SK-N-SH (cell line): ENCODE data around the gene RAF1. TPM values are rescaled to one million over a fixed set of nuclear protein-coding genes. Genes with fewer than 3 reads are reported as not detected.
"Not testable (repeated sequence)": the region's sequence is repeated elsewhere in the genome, so short reads cannot be mapped to it uniquely, and the experiment has no call there.

Experiments used
- CTCF ChIA-PET: fragments of 300-600, 350-600 bp; formaldehyde crosslinking; extraction: SDS; loops from one replicate; lab custom pipeline; 2021; lab: Yijun Ruan, JAX
- POLR2A ChIA-PET: fragments of 350-600 bp; sonication (Branson Sonifier 250); formaldehyde crosslinking; extraction: SDS; loops from one replicate; lab custom pipeline; 2020; ENCODE audit warnings: antibody characterized with exemption, inconsistent platforms; lab: Yijun Ruan, JAX
- DNase-seq: peaks from one replicate; pipeline ENCODE4 v3.0.0; 2012
- H2AFZ ChIP-seq: fragments of 200-600 bp; sonication (generic); 2 replicates; pipeline ENCODE4 v1.8.1; 2016; ENCODE audit warnings: antibody characterized with exemption, mild to moderate bottlenecking, low read depth
- H3F3A ChIP-seq: fragments of 200-600 bp; sonication (generic); replicated peaks from 2 replicates; pipeline ENCODE3; 2016; ENCODE audit warnings: antibody characterized with exemption, mild to moderate bottlenecking; ENCODE audit not compliant: insufficient read depth
- H3K27ac ChIP-seq, 2 experiments: fragments of 200-500 bp in 1 of 2; fragments of 200-600 bp in 1 of 2; sonication (Bioruptor generic) in 1 of 2; sonication (generic), shearing (Covaris generic) in 1 of 2; 2 replicates each; pipeline versions ENCODE4 v1.5.1 to v1.6.1; 2014 to 2016; ENCODE audit warnings: low read depth in 2 of 2, inconsistent platforms in 1 of 2, low read length in 1 of 2, mild to moderate bottlenecking in 1 of 2, mixed read lengths in 1 of 2
- H3K27me3 ChIP-seq: fragments of 200-600 bp; sonication (generic), shearing (Covaris generic); 2 replicates; pipeline ENCODE4 v1.6.1; 2016; ENCODE audit warnings: mixed run types; ENCODE audit not compliant: insufficient read depth
- H3K36me3 ChIP-seq, 2 experiments: fragments of 200-500 bp in 1 of 2; fragments of 200-600 bp in 1 of 2; sonication (Bioruptor generic) in 1 of 2; sonication (generic) in 1 of 2; replicated peaks in 1 of 2; 2 replicates each; pipeline versions ENCODE3 to v1.5.1; 2014 to 2016; ENCODE audit warnings: low read length in 1 of 2, mild to moderate bottlenecking in 1 of 2; ENCODE audit not compliant: insufficient read depth in 2 of 2, control insufficient read depth in 1 of 2
- H3K4me1 ChIP-seq, 2 experiments: fragments of 200-500 bp in 1 of 2; fragments of 200-600 bp in 1 of 2; sonication (Bioruptor generic) in 1 of 2; sonication (generic), shearing (Covaris generic) in 1 of 2; 2 replicates each; pipeline versions ENCODE4 v1.5.1 to v1.6.1; 2014 to 2016; ENCODE audit warnings: low read depth in 1 of 2, low read length in 1 of 2, mixed run types in 1 of 2; ENCODE audit not compliant: insufficient read depth in 2 of 2, control insufficient read depth in 1 of 2
- H3K4me2 ChIP-seq: fragments of 200-600 bp; sonication (generic), shearing (Covaris generic); 2 replicates; pipeline ENCODE4 v1.6.1; 2017; ENCODE audit warnings: mixed run types
- H3K4me3 ChIP-seq, 2 experiments: fragments of 200-500 bp in 1 of 2; fragments of 200-600 bp in 1 of 2; sonication (Bioruptor generic) in 1 of 2; sonication (generic), shearing (Covaris generic) in 1 of 2; 2 replicates each; pipeline versions ENCODE4 v1.5.1 to v1.8.1; 2014 to 2016; ENCODE audit warnings: low read depth in 2 of 2, inconsistent platforms in 1 of 2, low read length in 1 of 2, mild to moderate bottlenecking in 1 of 2, mixed read lengths in 1 of 2, moderate library complexity in 1 of 2
- H3K79me2 ChIP-seq: fragments of 200-600 bp; sonication (generic); 2 replicates; pipeline ENCODE4 v1.8.1; 2017; ENCODE audit warnings: mild to moderate bottlenecking; ENCODE audit not compliant: insufficient read depth
- H3K9ac ChIP-seq: fragments of 200-600 bp; sonication (generic); 2 replicates; pipeline ENCODE4 v1.6.1; 2017; ENCODE audit warnings: mixed run types
- H3K9me2 ChIP-seq: fragments of 200-600 bp; sonication (generic); 2 replicates; pipeline ENCODE4 v1.6.1; 2017; ENCODE audit warnings: mixed run types
- H3K9me3 ChIP-seq: fragments of 200-600 bp; sonication (generic); 2 replicates; pipeline ENCODE4 v1.6.1; 2017; ENCODE audit warnings: mixed run types, mild to moderate bottlenecking, moderate library complexity
- H4K20me1 ChIP-seq: fragments of 200-600 bp; sonication (generic); 2 replicates; pipeline ENCODE4 v1.6.1; 2017; ENCODE audit warnings: mild to moderate bottlenecking, mixed run types; ENCODE audit not compliant: insufficient read depth
- ELF1 ChIP-seq: IDR thresholded peaks from 2 replicates; pipeline ENCODE4 v1.4.0; 2012
- EP300 ChIP-seq, 2 experiments: IDR thresholded peaks; 2 replicates each; pipeline versions ENCODE4 v1.4.0 to v1.6.1; 2012; ENCODE audit warnings: borderline replicate concordance in 1 of 2, low read depth in 1 of 2, low read length in 1 of 2
- EZH2phosphoT487 ChIP-seq: fragments of 200-600 bp; sonication (generic); IDR thresholded peaks from 2 replicates; pipeline ENCODE4 v1.6.1; 2017; ENCODE audit warnings: low read depth, mixed run types, mild to moderate bottlenecking, antibody characterized with exemption, moderate library complexity, borderline replicate concordance
- FOXJ3 ChIP-seq: sonication (generic); formaldehyde crosslinking; IDR thresholded peaks from 2 replicates; pipeline ENCODE4 v1.5.1; 2020; ENCODE audit warnings: mild to moderate bottlenecking, missing genetic modification reagents
- GATA2 ChIP-seq: sonication (generic); formaldehyde crosslinking; IDR thresholded peaks from 2 replicates; pipeline ENCODE4 v1.5.0; 2020; ENCODE audit warnings: mild to moderate bottlenecking, missing genetic modification reagents
- JUND ChIP-seq: IDR thresholded peaks from 2 replicates; pipeline ENCODE4 v1.4.0; 2012
- POLR2AphosphoS5 ChIP-seq: IDR thresholded peaks from 2 replicates; pipeline ENCODE4 v1.6.1; 2012; ENCODE audit warnings: low read depth, low read length
- RAD21 ChIP-seq: IDR thresholded peaks from 2 replicates; pipeline ENCODE4 v1.6.1; 2012; ENCODE audit warnings: mild to moderate bottlenecking, low read length
- RXRA ChIP-seq: IDR thresholded peaks from 2 replicates; pipeline ENCODE4 v1.4.0; 2012; ENCODE audit warnings: low read depth, mild to moderate bottlenecking, borderline replicate concordance
- SMC3 ChIP-seq: IDR thresholded peaks from 2 replicates; pipeline ENCODE4 v1.6.1; 2012; ENCODE audit warnings: low read depth, low read length, improper control_type of control experiment
- TEAD4 ChIP-seq: IDR thresholded peaks from 2 replicates; pipeline ENCODE4 v1.4.0; 2012; ENCODE audit warnings: mild to moderate bottlenecking, borderline replicate concordance; ENCODE audit not compliant: insufficient read depth
- USF2 ChIP-seq: fragments of 150-350 bp; IDR thresholded peaks from 2 replicates; pipeline ENCODE4 v1.6.1; 2017; ENCODE audit warnings: antibody characterized with exemption, low read length, low read depth, borderline replicate concordance
- WGBS: methylation state at CpG from one replicate; pipeline ENCODE4 v1.1.6; 2017; ENCODE audit warnings: low lambda C conversion rate; 5-methylcytosine and 5-hydroxymethylcytosine counted together
- polyA plus RNA-seq, 3 experiments: library from polyadenylated mRNA; depleted of rRNA; stranded (reverse); fragments of >200 nt; gene quantifications; 2 replicates each; pipeline ENCODE4 v1.2.3, GENCODE V29; 2012
- TF ChIP-seq, protein P1 (sequence below): IDR thresholded peaks from 2 replicates; pipeline ENCODE4 v1.4.0; 2012; ENCODE audit warnings: low read depth
- TF ChIP-seq, protein P2 (sequence below): IDR thresholded peaks from 2 replicates; pipeline ENCODE4 v1.4.0; 2012; ENCODE audit warnings: low read depth, borderline replicate concordance
- TF ChIP-seq, protein P3 (sequence below): IDR thresholded peaks from 2 replicates; pipeline ENCODE4 v1.4.0; 2012; ENCODE audit warnings: low read depth, borderline replicate concordance

The RAF1 gene
- polyA plus RNA-seq, 1 of the 3 experiments (the other 2 are of a cell fraction) = 58.7 TPM

GRCh38 chr3:12643010-12643380, 20.9 kb downstream of the RAF1 start:
- Histone ChIP-seq H3K9ac (no peak overlapping the region), H3K4me1 (peaks cover 0 to 25% of the 10 kb centered on the region in 2 experiments; a peak in 2 of 4 replicates), H2AFZ (no peak overlapping the region), H3K9me3 (no peaks in the 10 kb centered on the region), H3K4me3 (no peak overlapping the region), H3K36me3 (no peaks in the 10 kb centered on the region), H3K27me3 (no peaks in the 10 kb centered on the region), H3K9me2 (no peaks in the 10 kb centered on the region), H3K4me2 (peak overlapping the region; percentile 37; the same call in 1 of the 2 replicates), H3K27ac (peak overlapping the region; percentile 53 to 54; a peak in 3 of 4 replicates), H4K20me1 (peaks cover 87% of the 10 kb centered on the region), H3F3A (peaks cover 15% of the 10 kb centered on the region), H3K79me2 (peaks cover 100% of the 10 kb centered on the region)
- ChIA-PET POLR2A (no interaction called here), CTCF (no interaction called here)
- no peak for TF ChIP-seq TEAD4
- TF ChIP-seq EZH2phosphoT487 = no peak
- TF ChIP-seq ELF1 = no peak
- no peak for TF ChIP-seq POLR2AphosphoS5
- TF ChIP-seq, protein P1, sequence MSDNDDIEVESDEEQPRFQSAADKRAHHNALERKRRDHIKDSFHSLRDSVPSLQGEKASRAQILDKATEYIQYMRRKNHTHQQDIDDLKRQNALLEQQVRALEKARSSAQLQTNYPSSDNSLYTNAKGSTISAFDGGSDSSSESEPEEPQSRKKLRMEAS = no peak
- no peak for TF ChIP-seq GATA2 (CRISPR knock-in tag)
- TF ChIP-seq SMC3 = no peak
- TF ChIP-seq JUND = no peak
- no peak for TF ChIP-seq USF2
- TF ChIP-seq, protein P2, sequence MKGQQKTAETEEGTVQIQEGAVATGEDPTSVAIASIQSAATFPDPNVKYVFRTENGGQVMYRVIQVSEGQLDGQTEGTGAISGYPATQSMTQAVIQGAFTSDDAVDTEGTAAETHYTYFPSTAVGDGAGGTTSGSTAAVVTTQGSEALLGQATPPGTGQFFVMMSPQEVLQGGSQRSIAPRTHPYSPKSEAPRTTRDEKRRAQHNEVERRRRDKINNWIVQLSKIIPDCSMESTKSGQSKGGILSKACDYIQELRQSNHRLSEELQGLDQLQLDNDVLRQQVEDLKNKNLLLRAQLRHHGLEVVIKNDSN = no peak
- TF ChIP-seq EP300 (IDR thresholded peaks at IDR 0.05; ENCODE audit: borderline replicate concordance in 1 of 2, low read depth in 1 of 2, low read length in 1 of 2) = no peak
- no peak for TF ChIP-seq RAD21
- TF ChIP-seq RXRA = no peak
- TF ChIP-seq, protein P3, sequence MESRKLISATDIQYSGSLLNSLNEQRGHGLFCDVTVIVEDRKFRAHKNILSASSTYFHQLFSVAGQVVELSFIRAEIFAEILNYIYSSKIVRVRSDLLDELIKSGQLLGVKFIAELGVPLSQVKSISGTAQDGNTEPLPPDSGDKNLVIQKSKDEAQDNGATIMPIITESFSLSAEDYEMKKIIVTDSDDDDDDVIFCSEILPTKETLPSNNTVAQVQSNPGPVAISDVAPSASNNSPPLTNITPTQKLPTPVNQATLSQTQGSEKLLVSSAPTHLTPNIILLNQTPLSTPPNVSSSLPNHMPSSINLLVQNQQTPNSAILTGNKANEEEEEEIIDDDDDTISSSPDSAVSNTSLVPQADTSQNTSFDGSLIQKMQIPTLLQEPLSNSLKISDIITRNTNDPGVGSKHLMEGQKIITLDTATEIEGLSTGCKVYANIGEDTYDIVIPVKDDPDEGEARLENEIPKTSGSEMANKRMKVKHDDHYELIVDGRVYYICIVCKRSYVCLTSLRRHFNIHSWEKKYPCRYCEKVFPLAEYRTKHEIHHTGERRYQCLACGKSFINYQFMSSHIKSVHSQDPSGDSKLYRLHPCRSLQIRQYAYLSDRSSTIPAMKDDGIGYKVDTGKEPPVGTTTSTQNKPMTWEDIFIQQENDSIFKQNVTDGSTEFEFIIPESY = no peak
- no peak for TF ChIP-seq FOXJ3 (CRISPR knock-in tag)
- no peak for DNase-seq

DNA sequence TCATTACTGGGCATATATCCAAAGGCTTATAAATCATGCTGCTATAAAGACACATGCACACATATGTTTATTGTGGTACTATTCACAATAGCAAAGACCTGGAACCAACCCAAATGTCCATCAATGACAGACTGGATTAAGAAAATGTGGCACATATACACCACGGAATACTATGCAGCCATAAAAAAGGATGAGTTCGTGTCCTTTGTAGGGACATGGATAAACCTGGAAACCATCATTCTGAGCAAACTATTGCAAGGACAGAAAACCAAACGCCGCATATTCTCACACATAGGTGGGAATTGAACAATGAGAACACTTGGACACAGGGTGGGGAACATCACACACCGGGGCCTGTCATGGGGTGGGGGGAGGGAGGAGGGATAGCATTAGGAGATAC, 23.1 kb downstream of the RAF1 start:
- H3K4me2 ChIP-seq, H3K9me2 ChIP-seq, H3K4me3 ChIP-seq, H3K27ac ChIP-seq, POLR2A ChIA-PET, H3K36me3 ChIP-seq, H3K27me3 ChIP-seq, DNase-seq, H3K9ac ChIP-seq, H3K9me3 ChIP-seq, H2AFZ ChIP-seq: not testable (repeated sequence)
- Histone ChIP-seq H3K79me2 (peaks cover 100% of the 10 kb centered on the region), H3K4me1 (peaks cover 0 to 25% of the 10 kb centered on the region in 2 experiments; a peak in 2 of 4 replicates), H3F3A (peaks cover 15% of the 10 kb centered on the region), H4K20me1 (peaks cover 91% of the 10 kb centered on the region)
- CTCF ChIA-PET = interaction anchor here (1.2 kb wide), 1 partner anchor 17 kb away, joined by 3 read pairs; no protein-coding TSS in a partner anchor
- WGBS = 100% methylated on average over 5 of the region's 5 CpGs
